ENCODE results near the gene CLK2.
"Not testable (repeated sequence)": the region's sequence is repeated elsewhere in the genome, so short reads cannot be mapped to it uniquely, and the experiment has no call there.

The CLK2 gene

GRCh38 chr1:155241069-155241679 lies 32.1 kb downstream of the CLK2 start:
- peak in 2 of 4 experiments; percentile 29 to 33 for DNase-seq

- no peak for DNase-seq
Measured at GRCh38 chr1:155236451-155236850, 36.9 kb downstream of the CLK2 start.

- DNase-seq = not testable (repeated sequence)
Measured at GRCh38 chr1:155235375-155235774, 37.9 kb downstream of the CLK2 start.

- not testable (repeated sequence) for DNase-seq
Measured at GRCh38 chr1:155233502-155233901, 39.8 kb downstream of the CLK2 start.

- DNase-seq = not testable (repeated sequence)
Measured at GRCh38 chr1:155232001-155232978, 41.0 kb downstream of the CLK2 start.

- not testable (repeated sequence) for DNase-seq
Measured at GRCh38 chr1:155231302-155231701, 42.0 kb downstream of the CLK2 start.

- no peak for DNase-seq
Measured at GRCh38 chr1:155228096-155228427, 45.2 kb downstream of the CLK2 start.

- peak; percentile 93 to 100 (median 98) for DNase-seq
Measured at GRCh38 chr1:155227261-155228095, 45.8 kb downstream of the CLK2 start.

- DNase-seq = peak in 1 of 4 experiments; percentile 58
Measured at GRCh38 chr1:155226910-155227260, 46.4 kb downstream of the CLK2 start.

- peak; percentile 39 to 92 (median 71) for DNase-seq
Measured at GRCh38 chr1:155226188-155226909, 47.0 kb downstream of the CLK2 start.

- DNase-seq = not testable (repeated sequence)
Measured at GRCh38 chr1:155225404-155225759, 47.9 kb downstream of the CLK2 start.

GRCh38 chr1:155223047-155223446 lies 50.3 kb downstream of the CLK2 start:
- no peak for DNase-seq

- not testable (repeated sequence) for DNase-seq
Measured at GRCh38 chr1:155220211-155220965, 52.9 kb downstream of the CLK2 start.

GRCh38 chr1:155219592-155220031 lies 53.7 kb downstream of the CLK2 start:
- no peak for DNase-seq

GRCh38 chr1:155218854-155219591 lies 54.3 kb downstream of the CLK2 start:
- DNase-seq = no peak

GRCh38 chr1:155214702-155215101 lies 58.6 kb downstream of the CLK2 start:
- not testable (repeated sequence) for DNase-seq

Measured in activated naive CD4-positive, alpha-beta T cell (primary cell).